ENCODE measurements around the gene ZNF598.

ZNF598 gene

DNA sequence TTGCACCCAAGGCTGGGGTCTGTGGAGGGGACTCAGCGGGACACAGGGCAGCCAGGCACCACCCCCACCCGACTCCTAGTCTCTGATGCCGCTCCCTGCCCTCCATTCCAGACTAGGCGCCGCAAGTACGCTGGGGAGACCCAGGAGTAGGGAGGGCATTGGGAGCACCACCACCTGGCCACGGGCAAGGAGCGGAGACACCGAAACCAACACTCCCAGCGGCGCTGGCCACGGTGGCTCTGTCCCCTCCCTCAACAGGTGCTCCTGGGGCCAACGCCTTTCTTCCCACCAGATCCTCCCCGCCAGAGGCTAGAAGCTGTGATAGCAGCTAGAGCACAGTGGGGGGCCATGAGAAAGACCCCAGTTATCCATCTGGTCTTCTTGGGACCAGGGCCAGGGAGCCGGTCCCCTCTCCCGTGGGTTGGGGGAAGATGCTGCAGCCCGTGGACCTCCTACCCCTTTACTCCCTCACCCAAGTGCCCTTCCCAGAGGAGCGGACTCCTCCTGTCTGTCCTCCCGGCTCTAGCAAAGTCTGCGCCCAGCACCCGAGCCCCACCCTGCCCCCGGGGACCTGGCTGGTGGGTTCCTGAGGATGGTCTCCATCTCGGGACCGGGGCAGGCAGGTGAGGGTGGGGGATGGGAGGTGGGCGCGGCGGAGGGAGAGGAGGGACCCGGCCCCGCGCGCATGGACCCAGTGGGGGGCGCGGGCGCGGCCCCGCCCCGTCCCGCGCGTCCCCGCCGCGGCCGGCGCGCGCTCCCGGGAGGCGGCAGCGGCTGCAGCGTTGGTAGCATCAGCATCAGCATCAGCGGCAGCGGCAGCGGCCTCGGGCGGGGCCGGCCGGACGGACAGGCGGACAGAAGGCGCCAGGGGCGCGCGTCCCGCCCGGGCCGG is 20.2 kb downstream of the ZNF598 start, which contains the start of gene SYNGR3:
TSS of gene SYNGR3 (plus strand) at position 762 of the 892 bp plus-strand sequence. CDS start 133 bp downstream, outside the sequence.
- no peaks in the 10 kb centered on the region for H3K9me3 Mint-ChIP-seq
- H3K4me3 Mint-ChIP-seq: peak within 1 kb of the TSS; percentile 77
- peaks cover 62% of the 10 kb centered on the region for H3K27me3 Mint-ChIP-seq (ENCODE audit: low read depth, poor library complexity)
- DNase-seq: peak; percentile 48
- H3K36me3 Mint-ChIP-seq (ENCODE audit: low read depth): peaks cover 14% of the 10 kb centered on the region
- H3K27ac Mint-ChIP-seq: no peak within 1 kb of the TSS
- H3K4me1 Mint-ChIP-seq: peaks cover 25% of the 10 kb centered on the region
- TF ChIP-seq CTCF (IDR thresholded peaks at IDR 0.05): no peak

GRCh38 chr16:1987198-1987597 is 22.4 kb downstream of the ZNF598 start:
- H3K4me1 Mint-ChIP-seq: peaks cover 30% of the 10 kb centered on the region
- H3K27me3 Mint-ChIP-seq (ENCODE audit: low read depth, poor library complexity): peaks cover 63% of the 10 kb centered on the region
- no peak overlapping the region for H3K4me3 Mint-ChIP-seq
- DNase-seq: no peak
- TF ChIP-seq CTCF (IDR thresholded peaks at IDR 0.05): no peak
- peaks cover 14% of the 10 kb centered on the region for H3K36me3 Mint-ChIP-seq (ENCODE audit: low read depth)
- H3K27ac Mint-ChIP-seq: no peak overlapping the region
- no peaks in the 10 kb centered on the region for H3K9me3 Mint-ChIP-seq

GRCh38 chr16:1985466-1986150 is 24.0 kb downstream of the ZNF598 start:
- Mint-ChIP-seq H3K27ac (no peak overlapping the region), H3K4me3 (peak overlapping the region; percentile 89), H3K4me1 (peaks cover 26% of the 10 kb centered on the region), H3K27me3 (ENCODE audit: low read depth, poor library complexity) (peaks cover 63% of the 10 kb centered on the region), H3K36me3 (ENCODE audit: low read depth) (peaks cover 14% of the 10 kb centered on the region), H3K9me3 (no peaks in the 10 kb centered on the region)
- no peak for TF ChIP-seq CTCF (IDR thresholded peaks at IDR 0.05)
- DNase-seq: no peak

- peaks cover 14% of the 10 kb centered on the region for H3K36me3 Mint-ChIP-seq (ENCODE audit: low read depth)
- TF ChIP-seq CTCF (IDR thresholded peaks at IDR 0.05): no peak
- H3K4me3 Mint-ChIP-seq: peak overlapping the region; percentile 89
- DNase-seq: no peak
- H3K4me1 Mint-ChIP-seq: peaks cover 26% of the 10 kb centered on the region
- H3K27me3 Mint-ChIP-seq (ENCODE audit: low read depth, poor library complexity): peaks cover 68% of the 10 kb centered on the region
- no peaks in the 10 kb centered on the region for H3K9me3 Mint-ChIP-seq
- peak overlapping the region; percentile 51 for H3K27ac Mint-ChIP-seq
Measured at GRCh38 chr16:1984347-1985225, 25.0 kb downstream of the ZNF598 start.

GRCh38 chr16:1983544-1984346 is 25.9 kb downstream of the ZNF598 start, which contains the start of gene GFER:
Gene GFER, plus strand, starts transcription at chr16:1984193. Its CDS starts 26 bp downstream, at chr16:1984219.
- Mint-ChIP-seq H3K36me3 (ENCODE audit: low read depth) (peaks cover 14% of the 10 kb centered on the region), H3K27ac (peak within 1 kb of the TSS; percentile 61), H3K4me1 (peaks cover 21% of the 10 kb centered on the region), H3K27me3 (ENCODE audit: low read depth, poor library complexity) (peaks cover 65% of the 10 kb centered on the region), H3K4me3 (peak within 1 kb of the TSS; percentile 89), H3K9me3 (no peaks in the 10 kb centered on the region)
- TF ChIP-seq CTCF (IDR thresholded peaks at IDR 0.05): no peak
- peak; percentile 96 for DNase-seq

Measured in nephron progenitor cell (in vitro differentiated cells).